Inflammatory macrophage treated with lipopolysaccharide for 1 hour (primary cell): ENCODE results near the gene THOC7.

Experiments used
- DNase-seq, 2 donors: peaks; one replicate each; pipeline ENCODE4 v3.0.0-alpha.2; 2020 to 2022

Gene THOC7

DNA sequence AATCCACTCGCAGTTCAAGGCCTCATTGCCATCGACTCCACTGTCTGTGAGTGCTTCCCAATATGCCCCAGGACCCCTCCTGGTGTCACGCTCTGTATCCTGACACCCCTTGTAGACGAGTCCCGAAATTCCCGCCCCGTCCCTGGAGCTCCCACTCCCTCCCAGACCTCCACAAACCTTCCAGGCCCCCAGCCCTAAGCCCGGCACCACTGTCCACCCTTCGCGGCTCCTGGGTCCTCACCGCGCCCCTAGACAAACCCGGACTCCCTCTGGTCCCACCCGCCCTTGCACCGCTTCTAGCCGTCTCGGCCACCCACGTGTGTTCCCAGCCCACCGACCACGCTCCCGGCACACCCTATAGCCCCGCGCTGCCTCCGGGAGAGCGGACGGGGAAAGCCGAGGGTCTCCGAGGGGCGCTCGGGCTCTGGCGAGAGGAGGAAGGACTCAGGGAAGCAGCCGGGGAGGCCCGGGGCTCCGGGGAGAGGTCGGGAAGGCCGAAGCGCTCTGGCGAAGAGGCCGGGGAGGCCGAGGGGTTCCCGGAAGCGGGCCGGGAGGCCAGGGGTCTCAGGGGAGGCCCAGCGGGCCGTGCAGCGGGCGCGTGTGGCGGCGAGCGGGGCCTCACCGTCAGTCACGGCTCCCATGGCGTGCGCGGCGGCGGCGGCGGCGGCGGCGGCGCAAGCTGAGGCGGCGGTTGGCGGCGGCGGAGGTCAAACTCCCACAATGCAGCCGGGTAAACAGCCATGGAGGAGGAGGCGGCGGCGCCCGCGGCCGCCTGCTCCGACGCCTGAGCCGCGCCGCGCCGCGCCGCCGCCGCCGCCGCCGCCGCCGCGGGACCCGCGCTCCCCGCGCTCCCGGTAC, at the start of gene THOC7, which contains the start of gene ATXN7:
Gene THOC7, minus strand, starts transcription at position 656 of the 858 bp plus-strand sequence. Its CDS starts 15 bp downstream, at position 641.
Gene ATXN7, plus strand, starts transcription at position 718 of the 858 bp plus-strand sequence. CDS start 48,732 bp downstream, outside the sequence.
- DNase-seq, result peak; percentile 33 to 59

DNA sequence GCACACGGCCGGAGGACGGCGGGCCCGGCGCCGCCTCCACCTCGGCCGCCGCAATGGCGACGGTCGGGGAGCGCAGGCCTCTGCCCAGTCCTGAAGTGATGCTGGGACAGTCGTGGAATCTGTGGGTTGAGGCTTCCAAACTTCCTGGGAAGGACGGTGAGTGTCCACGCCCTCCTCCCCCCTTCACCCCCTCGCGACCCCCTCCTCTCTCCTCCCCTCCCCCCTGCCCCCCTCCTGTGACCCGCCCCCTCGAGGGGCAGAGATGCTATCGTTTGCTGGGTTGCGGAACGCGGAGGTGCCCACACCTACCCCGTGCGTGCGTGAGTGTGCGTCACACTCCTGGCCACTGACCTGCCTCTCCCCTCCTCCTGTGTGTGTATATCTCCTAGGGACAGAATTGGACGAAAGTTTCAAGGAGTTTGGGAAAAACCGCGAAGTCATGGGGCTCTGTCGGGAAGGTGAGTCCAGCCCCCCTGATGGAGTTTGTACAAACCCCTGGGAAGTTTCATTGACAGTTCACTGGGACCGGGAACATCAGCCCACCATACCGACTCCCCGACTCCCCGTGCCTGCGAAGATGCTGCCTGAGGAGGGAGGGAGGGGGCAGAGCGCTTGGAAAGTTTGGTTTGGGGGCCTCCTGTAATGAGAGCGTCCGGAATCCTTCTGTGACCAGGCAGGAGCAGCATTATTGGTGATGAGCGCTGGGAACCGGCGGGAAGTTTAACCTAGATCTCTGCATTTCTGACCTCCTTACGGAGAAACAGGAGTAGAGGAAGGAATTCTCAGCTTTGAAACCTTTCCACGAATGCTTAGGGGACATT, 49.4 kb upstream of the THOC7 start:
- no peak for DNase-seq

DNA sequence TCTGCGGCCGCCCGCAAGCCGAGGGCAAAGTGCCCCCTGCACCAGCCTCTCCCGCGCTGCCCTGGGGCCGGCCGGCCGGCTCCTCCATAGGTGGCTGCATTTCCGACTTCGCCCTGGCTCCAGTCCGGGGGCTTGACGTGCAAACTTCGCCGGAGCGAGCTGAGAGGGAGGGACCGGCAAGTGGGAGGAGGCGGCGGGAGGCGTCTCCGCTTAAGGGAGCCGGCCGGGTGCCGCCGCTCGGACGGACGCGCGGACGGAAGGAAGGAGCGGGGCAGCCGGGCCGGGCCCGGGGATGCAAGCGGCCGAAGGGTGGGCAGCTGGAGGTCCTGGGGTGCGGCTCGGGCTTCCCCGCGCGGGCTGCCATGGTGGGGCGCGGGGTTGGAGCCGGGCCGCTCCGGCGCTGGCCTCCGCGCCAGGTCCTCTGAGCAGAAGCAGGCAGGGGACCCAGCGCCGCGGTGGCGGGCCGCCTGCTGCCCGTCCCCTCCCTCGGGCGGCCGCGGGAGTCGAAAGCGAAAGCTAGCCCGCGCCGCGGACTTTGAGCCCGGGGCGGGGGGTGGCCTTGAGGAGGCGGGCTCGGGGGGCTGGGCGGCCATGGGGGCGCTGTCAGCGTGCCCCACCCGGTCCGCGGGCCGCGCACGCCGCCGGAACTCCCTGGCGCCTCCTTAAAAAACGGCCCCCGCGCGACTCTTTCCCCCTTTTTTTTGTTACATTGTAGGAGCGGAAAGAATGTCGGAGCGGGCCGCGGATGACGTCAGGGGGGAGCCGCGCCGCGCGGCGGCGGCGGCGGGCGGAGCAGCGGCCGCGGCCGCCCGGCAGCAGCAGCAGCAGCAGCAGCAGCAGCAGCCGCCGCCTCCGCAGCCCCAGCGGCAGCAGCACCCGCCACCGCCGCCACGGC, 48.5 kb upstream of the THOC7 start, which contains the start of gene SCAANT1:
Gene SCAANT1, minus strand, starts transcription at position 511 of the 895 bp plus-strand sequence.
- peak; percentile 75 to 78 for DNase-seq

DNA sequence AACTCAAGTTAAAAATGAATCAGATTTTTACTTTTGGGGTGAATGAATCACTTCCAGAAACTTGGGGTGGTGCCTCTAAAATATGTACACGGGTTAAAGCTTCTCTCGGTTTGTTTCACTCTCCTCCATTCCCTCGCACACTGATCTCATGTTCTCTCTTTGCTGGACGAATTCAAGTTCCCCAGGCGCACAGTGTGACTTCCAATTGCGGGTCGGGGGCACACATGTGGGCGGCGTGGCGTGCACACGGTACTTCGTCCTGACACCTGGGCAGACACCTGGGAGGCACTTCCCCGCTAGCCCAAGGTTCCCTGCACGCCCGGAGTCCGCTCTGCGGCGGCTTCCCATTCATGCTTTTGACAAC, 47.9 kb upstream of the THOC7 start:
- DNase-seq, result no peak

DNA sequence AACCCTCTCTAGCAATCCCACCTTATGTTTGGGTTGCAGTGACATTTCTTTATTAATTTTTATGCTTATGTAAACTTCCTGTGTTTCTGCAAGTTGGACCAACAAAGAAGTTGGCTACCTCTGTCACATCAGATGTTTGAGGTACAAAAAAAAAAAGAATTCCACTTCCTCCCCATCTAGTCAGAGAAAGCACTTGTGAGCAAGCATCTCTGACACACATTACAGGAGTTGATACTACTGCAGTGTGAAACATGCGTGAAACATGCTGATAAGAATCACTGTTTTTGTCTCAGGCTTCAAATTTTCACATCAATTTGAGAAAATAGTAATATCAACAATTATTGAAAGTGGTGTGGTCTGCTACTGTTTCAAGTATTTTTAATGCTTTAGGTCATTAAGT, 47.3 kb upstream of the THOC7 start:
- DNase-seq, result no peak

DNA sequence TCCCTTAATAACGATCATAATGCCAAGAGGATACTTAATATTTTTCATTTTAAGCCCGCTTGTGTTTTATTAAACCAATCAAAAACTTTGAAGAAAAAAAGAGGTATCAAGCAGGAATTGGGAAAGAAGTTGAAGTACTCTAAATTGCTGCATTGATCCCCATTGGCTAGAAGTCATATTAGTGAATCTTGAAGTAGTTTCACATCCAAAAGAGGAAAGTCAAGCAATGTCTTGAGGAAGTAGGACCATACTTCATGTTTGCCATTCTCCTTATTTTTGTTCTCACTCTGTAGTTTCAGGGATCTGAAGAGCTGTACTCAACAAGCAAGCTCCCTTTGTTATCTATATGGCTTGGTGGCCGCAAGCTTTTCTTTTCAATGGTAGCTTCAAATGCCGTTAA, 46.4 kb upstream of the THOC7 start:
- DNase-seq, result no peak

DNA sequence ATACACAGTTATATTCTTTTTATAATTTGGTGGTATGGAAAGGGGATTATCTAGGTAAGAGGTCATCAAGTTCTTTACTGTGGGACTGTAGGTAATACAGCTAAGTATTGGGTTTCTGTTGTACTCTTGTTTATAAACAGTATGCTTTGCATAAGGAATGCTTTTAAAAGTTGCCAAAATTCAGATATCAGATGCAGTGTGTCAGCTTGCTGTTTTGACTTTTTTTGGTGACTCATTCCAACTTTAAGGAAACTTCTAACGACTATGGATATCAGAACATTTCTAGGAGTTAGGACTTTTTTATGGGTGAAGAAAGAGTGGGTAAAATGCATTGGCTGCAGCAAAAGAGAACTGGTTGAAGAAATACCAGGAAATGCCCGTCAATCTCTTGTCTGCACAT, 45.8 kb upstream of the THOC7 start:
- no peak for DNase-seq

DNA sequence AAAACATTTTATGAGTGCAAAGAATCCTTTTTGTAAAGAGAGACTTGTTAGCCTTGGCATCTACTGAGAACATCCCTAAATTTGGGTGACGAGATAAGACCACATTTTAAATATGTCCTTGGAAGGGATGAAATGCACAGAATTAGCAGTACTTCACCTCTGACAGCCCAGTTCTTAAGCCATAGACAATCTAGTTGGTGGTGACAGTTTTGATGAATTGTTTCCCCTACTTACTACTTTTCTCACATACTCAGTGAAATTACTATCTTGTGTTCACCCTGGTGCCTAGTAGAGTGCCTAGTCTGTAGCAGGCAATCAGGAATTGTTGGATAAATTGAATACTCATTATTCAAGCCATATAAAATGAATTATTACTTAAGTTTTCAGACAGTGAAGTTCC, 45.2 kb upstream of the THOC7 start:
- DNase-seq, result no peak

DNA sequence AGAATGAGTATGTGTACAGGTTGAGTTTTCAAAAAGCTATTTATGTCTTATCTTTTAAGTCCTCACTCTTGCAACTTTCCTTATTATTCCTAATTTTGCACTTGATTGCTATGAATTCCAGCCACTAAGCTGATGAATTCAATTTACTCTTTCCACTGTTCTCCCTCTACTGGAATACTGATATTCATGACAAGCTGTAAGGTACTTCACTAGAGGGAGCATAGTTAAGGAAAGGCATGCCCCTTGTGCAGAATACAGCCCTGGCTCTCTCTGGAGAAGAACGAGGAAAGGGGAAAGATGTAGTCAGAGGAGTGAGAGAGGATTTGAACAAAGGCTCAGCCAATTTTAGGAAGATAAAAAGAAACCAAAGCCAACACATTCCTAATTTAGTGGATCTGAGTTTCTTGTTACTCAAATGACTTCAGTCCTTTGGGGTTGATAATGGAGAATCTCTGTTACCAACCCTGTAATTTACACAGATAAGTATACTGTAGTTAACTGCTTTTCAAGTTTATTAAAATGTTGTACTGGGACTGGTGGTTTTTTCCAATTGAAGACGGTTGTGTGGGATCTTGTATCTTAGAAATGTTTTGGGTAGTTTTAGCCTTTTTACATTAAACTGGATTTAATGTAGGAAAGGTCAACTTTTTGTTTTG, 44.6 kb upstream of the THOC7 start:
- DNase-seq, result no peak

DNA sequence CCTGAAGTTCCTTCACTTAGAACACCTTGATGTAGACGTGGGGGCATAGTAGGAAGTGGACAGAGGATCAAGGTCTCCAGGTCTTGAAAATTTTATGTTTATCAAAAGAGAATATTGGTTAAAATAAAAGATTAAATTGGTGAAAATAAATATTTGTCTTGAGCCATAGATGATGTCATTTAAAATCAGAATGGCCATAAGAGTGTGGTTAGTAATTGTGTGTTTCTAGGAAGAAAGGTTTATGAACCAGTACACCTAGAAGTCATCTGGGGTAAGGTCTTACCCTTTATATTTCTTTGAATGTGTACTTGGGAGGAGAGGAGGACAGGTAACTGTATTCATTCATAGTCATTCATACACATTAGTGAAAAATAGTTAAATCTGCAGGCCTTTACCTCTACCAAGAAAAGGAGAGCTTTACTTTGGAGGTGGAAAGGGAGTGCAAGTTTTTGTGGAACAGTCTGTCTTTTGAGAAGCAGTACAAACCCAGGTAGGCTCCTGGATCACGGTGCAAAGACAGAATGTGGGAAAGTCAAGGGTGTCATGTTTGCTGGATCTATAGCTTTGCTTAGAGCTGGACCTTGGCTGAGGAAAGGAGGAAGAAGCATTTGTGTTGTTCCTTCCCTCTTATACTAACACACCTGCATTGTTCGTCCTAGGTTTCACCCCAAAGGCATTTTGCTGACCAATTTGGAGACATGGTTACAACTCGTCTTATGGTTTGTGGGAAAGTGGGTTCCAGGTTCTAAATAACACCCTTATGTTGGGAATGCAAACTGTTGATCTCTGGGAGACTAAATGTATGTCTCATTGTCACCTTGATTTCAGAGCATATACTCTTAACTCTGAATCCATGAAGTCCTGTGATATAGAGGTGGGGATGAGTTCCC, 42.4 kb upstream of the THOC7 start:
- no peak for DNase-seq

DNA sequence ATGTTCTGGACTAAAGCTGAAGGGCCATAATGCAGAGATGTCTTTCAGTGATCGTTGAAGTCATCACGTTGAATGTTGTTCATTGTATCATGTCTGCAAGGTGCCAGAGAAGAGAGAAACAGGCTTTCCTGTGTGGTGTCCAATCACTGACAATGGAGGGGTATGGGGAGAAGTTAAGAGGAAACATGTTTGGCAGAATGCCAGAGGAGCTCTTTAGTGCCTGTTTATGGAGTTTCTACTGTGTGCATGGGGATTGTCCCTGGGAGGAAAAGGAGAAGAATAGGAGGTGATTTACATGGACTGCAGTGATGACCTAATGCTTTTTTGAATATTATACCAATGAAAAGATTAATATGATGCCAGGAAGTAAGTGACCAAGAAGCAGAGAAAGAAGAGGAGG, 36.9 kb upstream of the THOC7 start:
- peak; percentile 76 to 78 for DNase-seq

DNA sequence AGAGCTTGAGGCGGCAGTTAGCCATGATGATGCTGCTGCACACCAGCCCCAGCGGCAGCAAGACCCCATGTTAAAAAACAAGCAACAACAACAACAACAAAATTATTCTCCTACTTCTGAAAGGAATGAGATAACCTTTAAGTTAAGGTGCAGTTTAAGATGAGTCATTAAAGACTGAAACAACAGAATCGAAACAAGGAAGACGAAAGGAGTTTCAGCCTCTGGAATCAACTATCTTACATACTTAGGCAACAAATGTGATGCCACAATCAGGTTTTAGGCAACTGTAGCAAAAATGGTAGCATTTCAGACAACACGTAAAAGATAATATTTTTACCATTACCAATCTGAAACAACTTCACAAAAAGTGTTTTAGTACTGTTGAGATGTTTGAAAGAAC, 36.4 kb upstream of the THOC7 start:
- no peak for DNase-seq

DNA sequence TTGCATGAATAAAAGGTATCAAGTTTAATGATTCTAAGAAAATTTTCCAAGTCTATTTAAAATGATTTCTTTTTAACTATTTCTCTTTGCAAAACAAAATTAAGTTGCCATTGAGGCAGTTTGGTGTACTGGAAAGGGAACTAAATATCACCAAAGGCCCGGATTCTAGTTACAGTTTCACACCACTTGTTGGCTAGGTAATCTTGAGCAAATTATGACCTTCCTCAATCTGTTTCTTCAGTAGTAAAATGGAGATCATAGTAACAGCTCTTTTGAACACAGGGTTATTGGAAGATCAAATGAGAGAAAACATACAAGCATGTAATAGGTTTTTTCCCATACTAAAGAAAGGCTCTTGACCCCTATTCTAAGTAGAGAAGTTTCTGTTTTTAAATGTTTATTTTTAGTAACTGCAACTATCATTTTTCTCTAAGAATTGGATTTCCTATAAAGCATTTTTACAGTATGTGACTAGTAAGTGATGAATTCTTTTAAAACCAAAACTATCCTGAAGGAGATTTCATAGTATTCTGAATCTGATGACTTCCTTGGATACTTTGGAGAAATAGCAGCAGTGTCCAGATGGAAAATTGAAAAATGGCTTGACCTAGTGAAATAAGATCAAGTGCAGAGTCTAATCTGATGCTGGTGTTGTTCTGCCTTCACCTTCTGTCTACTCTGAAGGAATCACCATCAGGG, 32.9 kb upstream of the THOC7 start:
- DNase-seq, result no peak

DNA sequence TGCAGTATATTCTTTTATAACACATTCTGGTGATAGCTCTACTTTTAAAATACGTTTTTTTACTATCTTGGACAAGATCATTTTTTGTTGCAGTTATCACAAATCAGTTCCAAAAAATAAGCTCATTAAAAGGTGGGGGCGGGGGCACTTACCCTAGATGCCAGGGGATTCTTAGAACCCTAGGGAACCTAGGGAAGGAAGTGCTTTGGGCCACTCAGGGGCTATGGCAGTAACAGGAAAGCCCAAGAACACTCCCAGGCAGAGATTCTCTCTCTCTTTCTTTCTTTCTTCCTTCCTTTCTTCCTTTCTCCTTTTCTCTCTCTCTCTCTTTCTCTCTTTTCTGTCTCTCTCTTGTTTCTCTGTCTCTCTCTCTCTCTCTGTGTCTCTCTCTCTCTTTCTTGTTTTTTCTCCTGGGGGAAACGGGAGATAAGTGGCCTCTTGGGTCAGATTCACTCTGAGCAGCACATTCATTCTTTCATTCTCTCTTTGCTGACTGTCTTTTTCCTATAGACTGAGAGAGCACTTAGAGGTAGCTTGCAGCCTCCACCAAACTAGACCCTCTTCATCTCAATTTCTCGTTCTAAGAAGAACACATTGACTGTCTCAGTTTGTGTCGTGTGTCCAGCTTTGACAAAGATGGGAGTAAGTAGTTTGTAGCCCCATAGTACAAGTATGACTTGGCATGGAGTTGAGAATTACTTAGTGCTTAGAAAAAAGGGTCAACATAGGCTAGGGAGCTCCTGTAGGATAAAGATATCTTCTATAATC, 32.0 kb upstream of the THOC7 start:
- no peak for DNase-seq

DNA sequence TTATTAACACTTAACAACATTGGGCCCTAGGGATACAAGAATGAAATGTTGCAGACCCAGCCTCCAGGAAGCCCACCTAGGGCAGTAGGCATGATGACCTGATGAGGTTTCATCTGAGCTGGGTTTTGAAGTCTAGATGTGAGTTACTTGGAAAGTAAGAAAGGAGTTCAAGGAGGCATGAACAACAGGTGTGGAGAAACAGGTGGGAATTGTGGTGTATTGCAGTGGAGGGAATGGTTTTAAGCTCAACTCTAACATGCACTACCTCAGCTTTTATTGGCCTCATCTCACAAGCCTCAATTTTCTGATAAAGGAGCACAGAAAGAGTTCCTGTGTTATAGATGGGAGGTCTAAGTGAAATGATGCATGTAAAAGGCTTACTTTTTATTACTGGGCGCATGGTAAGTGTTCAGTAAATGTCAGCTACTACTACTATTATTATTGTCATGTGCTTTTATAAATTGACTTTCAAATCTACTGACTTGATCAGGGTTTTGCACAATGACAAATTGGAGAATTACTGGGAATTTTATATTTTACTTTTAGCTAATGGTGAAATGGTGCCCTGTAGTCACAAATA, 29.3 kb upstream of the THOC7 start:
- DNase-seq, result no peak

DNA sequence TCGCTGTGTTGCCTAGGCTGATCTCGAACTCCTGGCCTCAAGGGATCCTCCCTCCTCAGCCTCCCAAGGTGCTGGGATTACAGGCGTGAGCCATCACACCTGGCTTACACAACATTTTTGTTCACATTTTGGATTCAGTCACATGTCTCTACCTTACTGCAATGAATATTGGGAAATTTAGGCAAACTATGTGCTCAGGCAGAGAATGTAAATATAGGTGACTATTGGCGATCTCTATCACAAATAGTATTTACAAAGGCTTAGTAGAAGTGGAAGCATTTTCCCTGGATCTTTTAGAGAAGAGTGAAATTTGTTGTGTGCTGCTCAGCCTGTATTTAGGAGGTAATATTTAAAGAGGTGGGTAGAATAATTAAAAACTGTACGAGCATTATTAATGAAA, 27.9 kb upstream of the THOC7 start:
- no peak for DNase-seq

DNA sequence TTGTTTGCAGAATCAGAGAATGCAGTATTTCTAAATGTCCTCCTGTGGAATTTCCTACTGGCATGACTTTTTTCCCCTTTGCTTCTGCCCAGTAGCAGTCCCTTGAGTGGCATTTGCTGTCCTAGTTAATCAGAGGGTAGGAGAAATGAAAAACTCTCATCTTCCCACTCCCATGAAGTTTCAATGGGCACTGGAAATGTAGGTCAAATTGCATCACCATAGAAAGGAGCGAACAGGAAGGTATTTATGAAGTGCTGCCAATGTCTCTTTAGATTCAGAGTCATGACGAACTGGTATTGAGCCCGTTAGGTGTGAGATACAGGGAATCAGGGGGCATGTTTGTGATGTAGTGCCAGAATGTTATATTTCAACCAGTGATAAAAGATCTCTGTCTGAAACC, 23.3 kb upstream of the THOC7 start:
- no peak for DNase-seq

DNA sequence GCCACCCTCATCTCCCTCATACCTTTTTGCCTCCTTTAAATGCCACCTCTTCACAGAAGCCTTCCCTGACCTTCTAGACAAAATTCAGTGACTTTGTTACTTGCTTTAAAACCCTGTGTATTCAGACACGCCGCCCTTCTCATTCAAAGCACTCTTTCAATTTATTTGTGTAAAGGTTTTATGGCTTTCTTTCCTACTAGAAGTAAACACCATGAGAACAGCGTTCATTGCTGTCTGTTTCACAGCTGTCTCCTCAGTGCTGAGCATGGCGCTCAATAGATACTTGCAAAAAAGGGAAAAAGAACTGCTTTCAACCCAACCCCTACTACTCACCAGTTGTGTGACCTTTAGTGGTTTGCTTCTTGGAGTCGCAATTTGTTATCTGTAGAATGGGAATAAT, 17.0 kb upstream of the THOC7 start:
- DNase-seq, result no peak

DNA sequence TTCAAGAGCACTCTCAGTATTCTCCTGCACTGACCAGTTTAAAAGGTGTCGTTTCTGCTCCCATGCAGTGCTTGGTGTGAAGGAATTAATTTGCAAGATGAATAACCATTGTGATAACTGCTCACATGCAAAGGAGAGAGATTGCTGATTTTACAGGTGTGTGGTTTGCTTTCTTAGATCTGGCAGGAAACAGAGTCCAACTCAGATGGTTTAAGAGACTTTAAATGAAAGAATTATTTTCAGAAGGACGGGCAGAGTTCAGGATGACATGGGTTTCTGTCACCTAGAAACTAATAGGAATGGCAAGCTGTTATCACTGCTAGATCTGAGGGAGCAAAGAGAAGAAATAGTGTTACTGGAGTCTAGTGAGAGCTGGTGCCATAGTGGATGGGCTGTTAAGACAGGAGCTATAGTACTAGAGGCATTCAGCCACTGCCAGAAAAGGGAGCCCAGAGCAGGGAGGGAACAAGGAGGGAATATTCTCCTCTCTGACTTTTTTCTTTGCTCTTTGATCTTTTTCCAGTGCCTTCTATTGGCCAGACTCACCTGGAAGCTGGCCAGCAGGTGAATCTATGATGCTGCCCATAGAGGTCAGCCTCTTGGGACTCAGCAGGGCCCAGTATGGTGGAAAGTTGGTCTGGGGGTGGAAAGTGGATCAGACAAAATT, 14.9 kb upstream of the THOC7 start:
- DNase-seq, result no peak
